ENCODE data around the gene MXI1.
"Not testable (repeated sequence)": the region's sequence is repeated elsewhere in the genome, so short reads cannot be mapped to it uniquely, and the experiment has no call there.

The MXI1 gene

GRCh38 chr10:110244550-110244949 is 37.1 kb downstream of the MXI1 start:
- no peak for DNase-seq

DNA sequence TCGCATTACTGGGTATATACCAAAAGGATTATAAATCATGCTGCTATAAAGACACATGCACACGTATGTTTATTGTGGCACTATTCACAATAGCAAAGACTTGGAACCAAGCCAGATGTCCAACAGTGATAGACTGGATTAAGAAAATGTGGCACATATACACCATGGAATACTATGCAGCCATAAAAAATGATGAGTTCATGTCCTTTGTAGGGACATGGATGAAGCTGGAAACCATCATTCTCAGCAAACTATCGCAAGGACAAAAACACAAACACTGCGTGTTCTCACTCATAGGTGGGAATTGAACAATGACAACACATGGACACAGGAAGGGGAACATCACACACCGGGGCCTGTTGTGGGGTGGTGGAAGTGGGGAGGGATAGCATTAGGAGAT is 40.4 kb downstream of the MXI1 start:
- not testable (repeated sequence) for DNase-seq

GRCh38 chr10:110249489-110249888 is 42.1 kb downstream of the MXI1 start:
- DNase-seq = not testable (repeated sequence)

- DNase-seq = not testable (repeated sequence)
These were observed 44.0 kb downstream of the MXI1 start for GRCh38 chr10:110251392-110251791.

- DNase-seq = no peak
These were observed 44.7 kb downstream of the MXI1 start for GRCh38 chr10:110252151-110252550.

DNA sequence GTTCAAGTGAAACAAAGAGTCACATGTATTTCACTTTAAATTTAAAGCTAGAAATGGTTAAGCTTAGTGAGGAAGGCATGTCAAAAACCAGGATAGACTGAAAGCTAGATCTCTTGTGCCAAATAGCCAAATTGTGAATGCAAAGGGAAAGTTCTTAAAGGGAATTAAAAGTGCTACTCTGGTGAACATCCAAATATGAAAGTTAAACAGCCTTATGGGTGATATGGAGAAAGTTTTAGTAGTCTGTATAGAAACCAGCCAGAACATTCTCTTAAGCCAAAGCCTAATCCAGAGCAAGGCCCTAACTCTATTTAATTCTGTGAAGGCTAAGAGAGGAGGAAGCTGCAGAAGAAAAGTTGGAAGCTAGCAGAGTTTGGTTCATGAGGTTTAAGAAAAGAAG is 47.1 kb downstream of the MXI1 start:
- DNase-seq = no peak

DNA sequence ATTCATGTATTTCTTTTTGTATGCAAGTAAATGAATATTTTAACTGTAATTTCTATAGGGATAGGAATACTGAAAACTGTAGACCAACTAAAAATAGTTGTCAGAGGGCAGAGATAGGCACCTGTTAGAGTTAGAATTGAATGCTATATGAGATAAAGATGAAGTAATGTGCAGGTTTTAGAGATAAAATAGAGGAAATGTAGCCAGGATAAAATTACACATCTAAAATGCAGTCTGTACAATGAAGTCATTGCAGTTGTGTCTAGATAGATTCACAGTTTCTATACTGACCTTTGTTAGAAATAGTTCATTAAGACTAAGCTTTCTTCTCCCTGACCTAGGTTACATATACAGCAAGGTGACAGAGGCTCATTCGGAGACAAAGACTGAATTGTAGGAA is 51.1 kb downstream of the MXI1 start:
- DNase-seq = no peak

DNA sequence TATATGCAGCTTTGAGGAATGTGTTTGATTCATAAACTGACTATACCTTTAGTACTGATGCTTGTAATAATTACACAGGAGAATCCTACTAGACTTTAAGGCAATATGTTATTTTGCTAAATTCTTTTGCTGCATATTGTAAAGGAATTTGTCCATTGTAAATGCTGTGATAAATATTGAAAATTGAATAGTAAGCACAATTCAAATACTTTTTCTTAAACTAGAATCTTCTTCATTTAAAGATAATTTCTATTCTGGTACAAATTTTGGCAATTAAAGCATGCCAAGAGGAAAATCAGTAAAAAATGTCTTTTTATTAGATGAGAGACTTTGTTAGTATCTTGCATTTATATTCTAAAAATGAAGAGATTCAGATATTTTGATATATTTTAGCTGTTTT is 51.9 kb downstream of the MXI1 start:
- no peak for DNase-seq

DNA sequence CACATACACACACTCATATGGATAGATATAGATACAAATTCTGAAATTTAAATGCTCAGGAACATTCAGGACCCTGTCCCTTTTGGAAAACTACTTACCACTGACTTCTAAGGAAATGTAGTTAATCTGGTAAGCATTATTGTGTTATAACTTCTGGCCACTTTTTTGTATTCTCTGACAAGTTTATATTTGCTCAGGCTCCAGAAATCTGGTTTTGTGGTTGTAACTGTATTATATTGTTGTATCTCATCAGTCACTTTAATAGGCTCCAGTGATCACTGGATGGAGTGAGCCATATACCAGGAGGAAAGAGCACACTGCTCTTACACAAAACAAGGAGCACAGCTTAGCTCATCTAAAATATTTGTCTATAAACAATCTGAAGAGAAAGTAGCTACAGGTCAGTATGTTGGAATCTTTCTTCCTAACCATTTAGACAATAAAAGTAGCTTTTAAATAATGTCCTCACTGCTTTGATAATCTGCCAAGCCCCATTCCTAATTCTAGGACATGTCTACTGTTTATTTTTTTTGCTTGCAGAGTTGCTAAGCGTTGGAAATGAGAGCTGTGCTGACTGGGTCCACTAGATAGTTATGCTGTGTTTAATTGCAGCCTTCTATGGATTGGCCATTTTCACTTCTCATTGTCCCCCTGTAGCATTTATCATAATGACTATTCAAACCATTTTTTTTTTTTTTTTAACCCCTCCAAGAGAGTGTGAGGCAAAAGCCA is 53.5 kb downstream of the MXI1 start:
- no peak for DNase-seq

DNA sequence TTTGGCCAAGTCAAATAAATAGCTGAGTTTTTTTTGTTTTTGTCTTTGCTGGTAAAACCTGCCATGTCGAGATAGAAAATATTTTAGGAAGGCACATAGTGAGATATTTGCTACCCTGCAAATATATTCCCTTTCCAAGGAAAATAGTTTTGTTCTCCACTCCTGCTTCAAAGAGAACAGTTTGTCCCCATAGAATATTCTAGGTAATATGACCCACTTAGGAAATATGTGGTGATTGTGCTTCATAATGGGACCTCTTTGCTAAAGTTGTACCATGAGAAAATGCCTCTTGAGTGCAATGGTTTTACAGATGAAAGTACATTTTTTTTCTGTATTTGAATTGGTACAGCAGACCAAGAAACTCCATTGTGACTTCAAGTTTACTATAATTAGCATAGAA is 55.8 kb downstream of the MXI1 start:
- no peak for DNase-seq

GRCh38 chr10:110265573-110266193 is 58.3 kb downstream of the MXI1 start:
- no peak for DNase-seq

- DNase-seq = no peak
These were observed 59.9 kb downstream of the MXI1 start for GRCh38 chr10:110267276-110267675.

- DNase-seq = no peak
These were observed 61.0 kb downstream of the MXI1 start for GRCh38 chr10:110268442-110268841.

- DNase-seq = no peak
These were observed 61.6 kb downstream of the MXI1 start for GRCh38 chr10:110268971-110269370.

DNA sequence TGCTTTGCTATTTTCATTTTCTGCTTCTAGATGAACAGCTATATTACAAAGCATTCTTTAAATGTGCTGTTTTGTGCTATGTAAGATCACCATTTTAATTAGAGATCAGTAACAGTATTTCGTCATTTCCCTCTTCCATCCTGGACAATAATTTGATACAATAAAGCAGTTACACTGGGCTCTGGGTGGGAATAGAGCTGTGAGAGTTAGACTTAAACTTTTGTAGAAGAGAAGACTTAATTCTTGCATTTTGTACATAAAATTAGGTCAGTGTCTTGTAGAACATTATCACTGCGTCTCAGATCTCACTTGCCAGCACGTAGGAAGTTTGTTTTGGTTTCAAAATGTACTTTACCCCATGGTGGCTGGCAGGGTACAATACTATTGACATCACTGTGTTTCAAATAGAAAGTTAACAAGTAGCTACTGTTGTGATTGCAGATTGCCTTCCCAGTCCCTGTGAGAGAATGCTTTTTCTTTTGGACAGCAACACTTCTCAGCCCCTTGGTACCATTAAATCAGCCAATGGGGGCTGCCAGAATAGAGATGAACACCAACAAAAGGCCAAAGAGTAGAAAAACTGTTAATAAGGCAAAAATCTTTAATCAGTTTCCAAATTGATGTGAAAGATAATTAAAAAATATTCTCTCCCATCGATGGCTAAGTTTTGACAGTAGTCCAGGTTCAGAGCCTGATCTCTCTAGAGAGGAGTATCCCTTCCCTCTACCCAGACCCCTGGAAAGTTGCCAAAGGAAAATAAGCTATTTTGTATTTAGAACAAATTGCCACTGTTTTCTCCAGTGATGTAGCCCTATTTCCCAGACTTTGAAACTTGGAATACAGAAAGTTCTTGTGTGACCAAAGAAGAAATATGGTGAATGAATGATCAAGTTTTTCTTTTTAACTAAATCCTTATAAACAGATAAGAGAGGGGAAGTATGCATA is 62.2 kb downstream of the MXI1 start:
- no peak for DNase-seq

DNA sequence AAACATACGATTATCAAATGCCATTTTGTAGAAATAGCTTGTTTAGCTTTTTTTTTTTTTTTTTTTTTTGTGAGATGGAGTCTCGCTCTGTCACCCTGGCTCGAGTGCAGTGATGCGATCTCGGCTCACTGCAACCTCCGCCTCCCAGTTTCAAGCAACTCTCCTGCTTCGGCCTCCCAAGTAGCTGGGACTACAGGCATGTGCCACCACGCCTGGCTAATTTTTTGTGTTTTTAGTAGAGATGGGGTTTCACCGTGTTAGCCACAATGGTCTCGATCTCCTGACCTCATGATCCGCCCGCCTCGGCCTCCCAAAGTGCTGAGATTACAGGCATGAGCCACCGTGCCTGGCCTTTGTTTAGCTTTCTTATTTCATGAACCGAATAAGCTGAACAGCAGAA is 65.6 kb downstream of the MXI1 start:
- DNase-seq = not testable (repeated sequence)

DNA sequence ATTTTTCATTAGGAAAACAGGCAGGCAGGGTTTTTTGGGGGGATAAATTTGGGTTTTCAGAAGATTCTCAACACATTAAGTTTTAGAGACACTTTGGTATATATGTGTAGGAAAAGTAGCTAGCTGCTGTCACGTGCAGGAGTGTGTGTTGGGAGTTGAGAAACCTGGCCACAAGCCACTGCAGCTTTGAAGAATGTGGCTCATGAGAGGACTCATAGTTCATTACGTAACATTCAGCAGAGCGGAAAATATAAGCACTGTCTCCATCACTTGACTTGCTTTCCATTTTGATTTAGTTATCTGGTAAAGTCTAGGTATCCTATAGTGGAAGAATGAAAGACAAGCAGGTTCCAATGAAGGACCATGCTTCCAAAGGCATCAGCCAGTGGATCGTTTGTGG is 66.1 kb downstream of the MXI1 start:
- DNase-seq = no peak

DNA sequence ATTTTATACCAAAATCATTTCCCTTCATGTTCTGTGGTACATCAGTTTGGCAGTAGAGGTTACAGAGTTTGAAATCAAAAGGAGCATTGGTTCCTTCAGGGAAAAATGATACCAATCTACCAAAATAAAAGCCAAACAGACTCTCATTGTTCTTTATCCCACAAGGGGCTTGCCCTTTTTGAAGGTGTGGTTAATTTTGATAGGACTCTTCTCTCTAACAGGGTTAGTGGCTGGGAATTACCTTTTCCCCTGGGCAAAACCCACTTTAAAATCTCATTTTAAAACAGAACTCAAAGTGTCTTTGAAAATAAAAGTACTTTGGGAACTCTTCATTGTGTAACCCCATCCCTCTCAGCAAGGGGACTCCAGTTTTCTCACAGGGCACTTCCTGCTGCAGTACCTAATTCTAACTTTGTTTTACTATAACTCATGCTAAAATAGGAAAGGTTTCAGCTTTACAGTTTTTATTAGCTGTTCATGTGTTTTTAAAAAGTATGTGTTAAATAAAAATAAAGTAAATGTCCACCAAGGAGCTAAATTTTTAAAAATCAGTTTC is 66.7 kb downstream of the MXI1 start:
- DNase-seq = no peak

GRCh38 chr10:110274647-110275046 is 67.2 kb downstream of the MXI1 start:
- DNase-seq = no peak

GRCh38 chr10:110275128-110275729 is 67.8 kb downstream of the MXI1 start:
- DNase-seq = no peak

- no peak for DNase-seq
These were observed 69.2 kb downstream of the MXI1 start for GRCh38 chr10:110276603-110277002.

DNA sequence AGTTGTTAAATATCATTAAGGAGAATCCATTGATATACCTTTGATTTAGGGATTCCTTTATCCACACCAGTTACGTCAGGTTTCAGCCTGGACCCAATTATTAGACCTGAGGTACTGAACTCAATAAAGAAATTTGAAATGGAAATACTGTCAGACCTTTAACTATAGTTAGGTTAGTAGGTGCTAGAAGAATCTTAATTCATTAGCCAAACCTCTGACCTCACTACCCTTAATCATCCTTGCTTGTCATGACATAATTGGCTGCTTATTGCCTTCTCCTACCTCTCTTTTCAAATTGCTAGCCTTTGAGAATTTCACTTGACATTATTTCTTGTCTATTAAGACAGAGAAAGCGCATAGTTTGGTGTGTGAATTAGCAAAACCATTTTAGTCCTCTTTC is 70.2 kb downstream of the MXI1 start:
- DNase-seq = no peak

All from NCI-H187 (cell line).